A549 (cell line): Measurements from ENCODE around the gene PPP1R8. TPM values are rescaled to one million over a fixed set of nuclear protein-coding genes. Genes with fewer than 3 reads are reported as not detected.

Experiments used
- ATAC-seq, 2 experiments: fragments of 200-7000 bp in 1 of 2; fragments of >200 bp in 1 of 2; cut with Nextera tagmentation in 1 of 2; cut with Tn5 transposase in 1 of 2; 3 replicates each; pipeline versions ENCODE4 v1.8.0 to v1.9.1; 2018 to 2020; ENCODE audit warnings: mild to moderate bottlenecking in 1 of 2, moderate library complexity in 1 of 2
- CTCF ChIA-PET: fragments of 300-600 bp; sonication (Branson Sonifier 250); formaldehyde crosslinking; extraction: SDS; loops from one replicate; lab custom pipeline; 2021; ENCODE audit warnings: antibody characterized with exemption, inconsistent platforms; lab: Yijun Ruan, JAX
- POLR2A ChIA-PET: fragments of 350-600 bp; formaldehyde crosslinking; extraction: SDS; loops from one replicate; lab custom pipeline; 2021; ENCODE audit warnings: antibody characterized with exemption, inconsistent platforms; lab: Yijun Ruan, JAX
- DNase-seq, 2 experiments: peaks; one replicate each; pipeline versions ENCODE4 v3.0.0 to v3.0.0-alpha.2; 2011 to 2016; ENCODE audit warnings: low read depth in 1 of 2, low spot score in 1 of 2
- FAIRE-seq: peaks from 2 replicates; lab custom pipeline; 2011; peaks lifted over from hg19 to GRCh38; lab: Jason Lieb, UNC
- H3K27ac ChIP-seq, 2 experiments: fragments of >200 bp; sonication (Bioruptor Twin); formaldehyde crosslinking; 3 replicates each; pipeline ENCODE4 v1.5.1; 2016 to 2017
- H3K4me1 ChIP-seq: fragments of >200 bp; sonication (Bioruptor Twin); formaldehyde crosslinking; 3 replicates; pipeline ENCODE4 v1.6.1; 2016
- H3K4me2 ChIP-seq: fragments of >200 bp; sonication (Bioruptor Twin); formaldehyde crosslinking; 3 replicates; pipeline ENCODE4 v1.6.1; 2016
- H3K4me3 ChIP-seq: fragments of >200 bp; sonication (Bioruptor Twin); formaldehyde crosslinking; 3 replicates; pipeline ENCODE4 v1.5.1; 2016
- H3K9me3 ChIP-seq: fragments of >200 bp; sonication (Bioruptor Twin); formaldehyde crosslinking; 3 replicates; pipeline ENCODE4 v1.6.1; 2016
- CBX8 ChIP-seq: fragments of 200-600 bp; sonication (generic); IDR thresholded peaks from 2 replicates; pipeline ENCODE4 v1.6.1; 2016
- CEBPB ChIP-seq, 2 experiments: fragments of >200 bp in 1 of 2; sonication (Bioruptor Twin) in 1 of 2; formaldehyde crosslinking in 1 of 2; IDR thresholded peaks; 2 replicates each; pipeline ENCODE4 v1.6.1; 2012 to 2016
- CHD4 ChIP-seq: fragments of 200-600 bp; sonication (generic); IDR thresholded peaks from 2 replicates; pipeline ENCODE4 v1.6.1; 2016; ENCODE audit warnings: antibody characterized with exemption, mild to moderate bottlenecking, borderline replicate concordance
- CTCF ChIP-seq: fragments of >200 bp; sonication (Bioruptor Twin); formaldehyde crosslinking; IDR thresholded peaks from 3 replicates; pipeline ENCODE4 v1.5.1; 2016
- E2F6 ChIP-seq: IDR thresholded peaks from 2 replicates; pipeline ENCODE4 v1.6.1; 2012; ENCODE audit warnings: low read depth, borderline replicate concordance
- ELK1 ChIP-seq: fragments of 150-350 bp; IDR thresholded peaks from 2 replicates; pipeline ENCODE4 v1.6.1; 2014; ENCODE audit warnings: low read depth, mild to moderate bottlenecking, low read length
- EP300 ChIP-seq, 2 experiments: fragments of >200 bp; sonication (Bioruptor Twin); formaldehyde crosslinking; IDR thresholded peaks; 2 replicates in 1 of 2; 3 replicates in 1 of 2; pipeline ENCODE4 v1.6.1; 2016 to 2017
- FOSL2 ChIP-seq, 2 experiments: fragments of 450-650 bp in 1 of 2; fragments of >200 bp in 1 of 2; sonication (Bioruptor Twin) in 1 of 2; formaldehyde crosslinking; IDR thresholded peaks; 2 replicates each; pipeline versions ENCODE4 v1.5.0 to v1.6.1; 2016 to 2020; ENCODE audit warnings: mild to moderate bottlenecking in 1 of 2, moderate library complexity in 1 of 2
- HEYL ChIP-seq: fragments of 250-450 bp; sonication (Bioruptor Pico); IDR thresholded peaks from 2 replicates; pipeline ENCODE4 v1.8.0; 2021; ENCODE audit warnings: mild to moderate bottlenecking, moderate library complexity
- HMGXB4 ChIP-seq: fragments of 250-450 bp; sonication (Bioruptor Pico); IDR thresholded peaks from 2 replicates; pipeline ENCODE4 v1.5.0; 2021; ENCODE audit warnings: mild to moderate bottlenecking, moderate library complexity, borderline replicate concordance
- HOXB5 ChIP-seq: fragments of 250-450 bp; sonication (Bioruptor Pico); IDR thresholded peaks from 2 replicates; pipeline ENCODE4 v1.5.0; 2020; ENCODE audit warnings: mild to moderate bottlenecking, moderate library complexity
- JUNB ChIP-seq: fragments of >200 bp; sonication (Bioruptor Twin); formaldehyde crosslinking; IDR thresholded peaks from 2 replicates; pipeline ENCODE4 v1.6.1; 2016
- MAFK ChIP-seq: fragments of 450-650 bp; IDR thresholded peaks from 2 replicates; pipeline ENCODE4 v1.6.1; 2014; ENCODE audit not compliant: partially characterized antibody
- MAX ChIP-seq: IDR thresholded peaks from 2 replicates; pipeline ENCODE4 v1.6.1; 2012
- MAZ ChIP-seq: fragments of 150-350 bp; IDR thresholded peaks from 2 replicates; pipeline ENCODE4 v1.6.1; 2014; ENCODE audit warnings: antibody characterized with exemption, low read depth, low read length, borderline replicate concordance
- MYC ChIP-seq: IDR thresholded peaks from 2 replicates; pipeline ENCODE4 v1.6.1; 2012; ENCODE audit warnings: mild to moderate bottlenecking, inconsistent platforms, low read length, improper control_type of control experiment, borderline replicate concordance
- NR3C1 ChIP-seq: fragments of >200 bp; sonication (Bioruptor Twin); formaldehyde crosslinking; IDR thresholded peaks from 3 replicates; pipeline ENCODE4 v1.6.1; 2017
- PBX3 ChIP-seq: IDR thresholded peaks from 2 replicates; pipeline ENCODE4 v1.6.1; 2012
- POLR2AphosphoS2 ChIP-seq: conservative IDR thresholded peaks from 2 replicates; pipeline ENCODE4 v1.6.1; 2012; ENCODE audit warnings: low read length, improper control_type of control experiment, inconsistent platforms
- SREBF2 ChIP-seq: fragments of 450-650 bp; IDR thresholded peaks from 2 replicates; pipeline ENCODE4 v1.6.1; 2014; ENCODE audit warnings: mild to moderate bottlenecking, moderate library complexity
- TP53 ChIP-seq: fragments of 250-450 bp; sonication (Bioruptor Pico); IDR thresholded peaks from 2 replicates; pipeline ENCODE4 v1.5.0; 2021; ENCODE audit warnings: mild to moderate bottlenecking, moderate library complexity
- USF2 ChIP-seq: fragments of 450-650 bp; IDR thresholded peaks from 2 replicates; pipeline ENCODE4 v1.6.1; 2014; ENCODE audit warnings: antibody characterized with exemption
- ZC3H11A ChIP-seq: fragments of 450-650 bp; IDR thresholded peaks from 2 replicates; pipeline ENCODE4 v1.6.1; 2014; ENCODE audit warnings: antibody characterized with exemption, mild to moderate bottlenecking
- WGBS: methylation state at CpG from one replicate; pipeline ENCODE4 v1.1.6; 2017; ENCODE audit errors: missing lambda C conversion rate; 5-methylcytosine and 5-hydroxymethylcytosine counted together
- polyA plus RNA-seq, 4 experiments: library from polyadenylated mRNA; depleted of rRNA in 3 of 4; stranded (reverse); fragments of >200 nt; fragmentation: RNase III in 1 of 4; extraction: RNeasy Plus Mini Kit Qiagen cat#74134 plus additional on column Dnase treatment in 1 of 4; gene quantifications; 2 replicates in 3 of 4; 3 replicates in 1 of 4; pipeline ENCODE4 v1.2.3, GENCODE V29; 2011 to 2017

Gene PPP1R8
- polyA plus RNA-seq, 2 of the 4 experiments (the other 2 are of a cell fraction): 34.0 to 42.0 TPM

GRCh38 chr1:27804791-27805190 is 25.8 kb upstream of the PPP1R8 start:
- no peak for TF ChIP-seq CBX8
- no peak for TF ChIP-seq MYC
- no peak for TF ChIP-seq JUNB
- no peak for TF ChIP-seq CTCF
- no peak for TF ChIP-seq MAZ
- ATAC-seq (no peak), FAIRE-seq (no peak), DNase-seq (no peak)
- WGBS: 90% methylated on average over 5 of the region's 5 CpGs
- ChIA-PET CTCF (no interaction called here), POLR2A (no interaction called here)
- Histone ChIP-seq H3K4me1 (no peaks in the 10 kb centered on the region), H3K4me3 (no peak overlapping the region), H3K9me3 (no peaks in the 10 kb centered on the region), H3K4me2 (no peak overlapping the region), H3K27ac (no peak overlapping the region)

- H3K27ac ChIP-seq: no peak overlapping the region
- ChIA-PET CTCF (no interaction called here), POLR2A (no interaction called here)
- no peak overlapping the region for H3K4me3 ChIP-seq
- DNase-seq (no peak), FAIRE-seq (no peak), ATAC-seq (no peak)
- no peak for TF ChIP-seq CHD4
- no peak for TF ChIP-seq E2F6
- TF ChIP-seq FOSL2 (IDR thresholded peaks at IDR 0.05): no peak
- TF ChIP-seq FOSL2 (CRISPR knock-in tag; IDR thresholded peaks at IDR 0.05): no peak
- TF ChIP-seq HMGXB4: no peak
- H3K4me2 ChIP-seq: no peak overlapping the region
- H3K9me3 ChIP-seq: no peaks in the 10 kb centered on the region
- no peaks in the 10 kb centered on the region for H3K4me1 ChIP-seq
- WGBS: 96% methylated on average over 7 of the region's 7 CpGs
Measured at GRCh38 chr1:27806758-27807157, 23.8 kb upstream of the PPP1R8 start.

GRCh38 chr1:27807385-27807784 is 23.2 kb upstream of the PPP1R8 start:
- 89% methylated on average over 2 of the region's 2 CpGs for WGBS
- ChIA-PET CTCF (no interaction called here), POLR2A (no interaction called here)
- no peak for FAIRE-seq
- Histone ChIP-seq H3K4me1 (no peaks in the 10 kb centered on the region), H3K4me2 (no peak overlapping the region), H3K27ac (no peak overlapping the region), H3K9me3 (no peaks in the 10 kb centered on the region), H3K4me3 (no peak overlapping the region)
- TF ChIP-seq HEYL: no peak
- TF ChIP-seq HOXB5 (CRISPR knock-in tag): no peak
- TF ChIP-seq ZC3H11A: no peak
- TF ChIP-seq EP300 (IDR thresholded peaks at IDR 0.05): no peak
- TF ChIP-seq MAX: no peak
- TF ChIP-seq SREBF2: no peak
- no peak for TF ChIP-seq POLR2AphosphoS2
- TF ChIP-seq NR3C1: no peak
- TF ChIP-seq JUNB: no peak
- TF ChIP-seq CHD4: no peak
- TF ChIP-seq CEBPB (IDR thresholded peaks at IDR 0.05): no peak
- TF ChIP-seq USF2: no peak
- TF ChIP-seq MAFK: no peak
- TF ChIP-seq TP53: no peak
- TF ChIP-seq ELK1: no peak
- TF ChIP-seq PBX3: no peak
- no peak for DNase-seq
- no peak for ATAC-seq
